ENCODE data around the gene AGBL1. TPM values are rescaled to one million over a fixed set of nuclear protein-coding genes. Genes with fewer than 3 reads are reported as not detected.
A peak's percentile ranks its signal among the peaks of the same experiment; 100 is the strongest.

Gene AGBL1
- total RNA-seq, 1 donor from 2014 or later = not detected

DNA sequence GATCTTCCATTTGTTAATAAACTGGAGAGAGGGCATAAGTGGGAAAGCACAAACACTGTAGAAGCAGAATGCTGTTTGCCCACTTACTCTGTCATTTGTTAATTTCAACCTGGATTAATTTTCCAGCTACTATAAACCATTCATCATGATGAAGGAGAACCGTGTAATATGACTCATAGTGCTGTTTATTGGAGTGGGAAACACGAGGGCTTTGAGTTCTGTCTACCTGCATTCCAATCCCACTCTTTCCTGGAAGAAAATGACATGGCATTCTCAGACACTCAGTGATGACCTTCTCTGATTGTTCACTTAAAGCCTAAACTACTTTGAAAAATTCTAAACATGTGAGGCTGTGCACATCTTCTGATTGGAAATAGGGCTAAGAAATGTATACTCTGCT is 826.7 kb downstream of the AGBL1 start:
- Histone ChIP-seq H3K4me1 (no peaks in the 10 kb centered on the region), H3K27ac (replicated peaks) (no peak overlapping the region), H3K4me3 (no peak overlapping the region), H3K27me3 (ENCODE audit: low read depth) (no peaks in the 10 kb centered on the region), H3K9me3 (replicated peaks) (no peaks in the 10 kb centered on the region), H3K36me3 (no peaks in the 10 kb centered on the region)
- intact Hi-C loops (cut with micrococcal nuclease) = no loop called here
- no peak for DNase-seq
- TF ChIP-seq, protein P1, sequence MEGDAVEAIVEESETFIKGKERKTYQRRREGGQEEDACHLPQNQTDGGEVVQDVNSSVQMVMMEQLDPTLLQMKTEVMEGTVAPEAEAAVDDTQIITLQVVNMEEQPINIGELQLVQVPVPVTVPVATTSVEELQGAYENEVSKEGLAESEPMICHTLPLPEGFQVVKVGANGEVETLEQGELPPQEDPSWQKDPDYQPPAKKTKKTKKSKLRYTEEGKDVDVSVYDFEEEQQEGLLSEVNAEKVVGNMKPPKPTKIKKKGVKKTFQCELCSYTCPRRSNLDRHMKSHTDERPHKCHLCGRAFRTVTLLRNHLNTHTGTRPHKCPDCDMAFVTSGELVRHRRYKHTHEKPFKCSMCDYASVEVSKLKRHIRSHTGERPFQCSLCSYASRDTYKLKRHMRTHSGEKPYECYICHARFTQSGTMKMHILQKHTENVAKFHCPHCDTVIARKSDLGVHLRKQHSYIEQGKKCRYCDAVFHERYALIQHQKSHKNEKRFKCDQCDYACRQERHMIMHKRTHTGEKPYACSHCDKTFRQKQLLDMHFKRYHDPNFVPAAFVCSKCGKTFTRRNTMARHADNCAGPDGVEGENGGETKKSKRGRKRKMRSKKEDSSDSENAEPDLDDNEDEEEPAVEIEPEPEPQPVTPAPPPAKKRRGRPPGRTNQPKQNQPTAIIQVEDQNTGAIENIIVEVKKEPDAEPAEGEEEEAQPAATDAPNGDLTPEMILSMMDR (IDR thresholded peaks at IDR 0.05; ENCODE audit: borderline replicate concordance) = no peak

DNA sequence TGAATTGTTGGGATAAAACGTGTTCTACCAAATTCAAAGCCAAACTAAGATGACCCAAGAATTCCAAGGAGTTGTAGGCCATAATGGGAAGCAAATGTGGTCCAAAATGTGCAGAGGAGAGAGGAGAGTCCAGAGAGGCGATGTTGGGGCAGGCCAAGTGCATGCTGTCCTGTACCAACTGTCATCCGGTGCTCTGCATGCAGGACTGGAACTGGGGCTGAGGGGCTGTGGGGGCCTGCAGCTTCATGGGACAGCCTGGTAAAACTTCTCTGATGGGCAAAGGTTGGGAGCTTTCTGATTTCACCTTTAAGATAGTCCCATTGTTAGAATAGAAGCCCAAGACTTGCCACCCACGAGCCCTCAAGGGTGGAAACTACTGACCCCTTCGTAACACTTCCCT is 831.4 kb downstream of the AGBL1 start:
- H3K27me3 ChIP-seq (ENCODE audit: low read depth) = no peaks in the 10 kb centered on the region
- no peaks in the 10 kb centered on the region for H3K36me3 ChIP-seq
- TF ChIP-seq, protein P1 (IDR thresholded peaks at IDR 0.05; ENCODE audit: borderline replicate concordance) = no peak
- DNase-seq = no peak
- no peak overlapping the region for H3K27ac ChIP-seq (replicated peaks)
- no peaks in the 10 kb centered on the region for H3K9me3 ChIP-seq (replicated peaks)
- peaks cover 5% of the 10 kb centered on the region for H3K4me1 ChIP-seq
- intact Hi-C loops (cut with micrococcal nuclease) = no loop called here
- no peak overlapping the region for H3K4me3 ChIP-seq

DNA sequence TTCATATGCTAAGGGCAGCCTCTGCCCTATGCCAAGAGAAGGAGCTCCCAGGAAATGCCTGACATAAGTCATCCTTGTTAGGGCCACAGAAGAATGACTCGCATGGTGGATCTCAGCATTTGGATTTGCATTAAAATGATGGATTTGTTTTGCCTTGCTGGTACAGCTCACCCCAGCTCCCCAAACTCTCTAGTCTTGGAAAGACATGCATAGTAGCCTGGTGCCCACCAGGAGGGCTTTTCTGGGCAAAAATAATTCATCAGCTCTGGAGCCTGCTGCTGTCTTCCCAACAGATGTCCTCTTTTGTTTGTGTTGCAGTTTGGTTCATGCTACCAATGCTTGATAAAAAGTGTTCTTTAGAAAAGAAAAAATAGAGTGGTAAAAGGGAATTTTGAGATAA is 833.0 kb downstream of the AGBL1 start:
- no peaks in the 10 kb centered on the region for H3K36me3 ChIP-seq
- H3K9me3 ChIP-seq (replicated peaks) = no peaks in the 10 kb centered on the region
- H3K27me3 ChIP-seq (ENCODE audit: low read depth) = no peaks in the 10 kb centered on the region
- TF ChIP-seq, protein P1 (IDR thresholded peaks at IDR 0.05; ENCODE audit: borderline replicate concordance) = no peak
- no peak overlapping the region for H3K4me3 ChIP-seq
- DNase-seq = no peak
- no peak overlapping the region for H3K27ac ChIP-seq (replicated peaks)
- H3K4me1 ChIP-seq = peaks cover 21% of the 10 kb centered on the region
- intact Hi-C loops (cut with micrococcal nuclease) = no loop called here

DNA sequence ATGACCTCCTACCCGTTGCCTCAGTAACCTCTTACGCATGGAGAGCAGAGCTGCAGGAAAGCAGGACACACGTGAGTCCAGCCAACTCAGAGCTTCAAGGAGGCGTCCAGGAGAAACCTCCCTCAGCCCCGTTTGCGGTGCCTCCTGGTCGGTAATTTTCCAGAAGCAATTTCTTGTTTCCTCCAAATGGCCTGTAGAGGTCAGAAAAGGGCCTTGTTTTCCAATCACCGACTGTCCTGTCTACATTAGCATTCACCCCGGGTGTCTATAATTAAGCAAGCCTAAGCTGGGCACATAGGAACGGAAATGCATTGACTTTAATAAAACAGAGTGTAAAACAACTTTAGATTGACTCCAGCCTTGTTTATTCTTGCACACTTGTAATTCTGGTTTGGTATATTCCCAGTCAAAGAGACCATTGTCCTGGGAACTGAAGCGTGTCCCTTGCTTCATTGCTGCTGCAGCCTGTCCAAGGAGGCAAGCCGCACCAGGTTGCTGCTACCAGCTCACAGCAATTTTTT is 836.2 kb downstream of the AGBL1 start:
- Histone ChIP-seq H3K27me3 (ENCODE audit: low read depth) (no peaks in the 10 kb centered on the region), H3K36me3 (no peaks in the 10 kb centered on the region), H3K27ac (replicated peaks) (peak overlapping the region; percentile 74), H3K9me3 (replicated peaks) (no peaks in the 10 kb centered on the region), H3K4me1 (peaks cover 36% of the 10 kb centered on the region), H3K4me3 (no peak overlapping the region)
- TF ChIP-seq, protein P1 (IDR thresholded peaks at IDR 0.05; ENCODE audit: borderline replicate concordance) = peak; percentile 64
- DNase-seq = no peak
- intact Hi-C loops (cut with micrococcal nuclease) = no loop called here

DNA sequence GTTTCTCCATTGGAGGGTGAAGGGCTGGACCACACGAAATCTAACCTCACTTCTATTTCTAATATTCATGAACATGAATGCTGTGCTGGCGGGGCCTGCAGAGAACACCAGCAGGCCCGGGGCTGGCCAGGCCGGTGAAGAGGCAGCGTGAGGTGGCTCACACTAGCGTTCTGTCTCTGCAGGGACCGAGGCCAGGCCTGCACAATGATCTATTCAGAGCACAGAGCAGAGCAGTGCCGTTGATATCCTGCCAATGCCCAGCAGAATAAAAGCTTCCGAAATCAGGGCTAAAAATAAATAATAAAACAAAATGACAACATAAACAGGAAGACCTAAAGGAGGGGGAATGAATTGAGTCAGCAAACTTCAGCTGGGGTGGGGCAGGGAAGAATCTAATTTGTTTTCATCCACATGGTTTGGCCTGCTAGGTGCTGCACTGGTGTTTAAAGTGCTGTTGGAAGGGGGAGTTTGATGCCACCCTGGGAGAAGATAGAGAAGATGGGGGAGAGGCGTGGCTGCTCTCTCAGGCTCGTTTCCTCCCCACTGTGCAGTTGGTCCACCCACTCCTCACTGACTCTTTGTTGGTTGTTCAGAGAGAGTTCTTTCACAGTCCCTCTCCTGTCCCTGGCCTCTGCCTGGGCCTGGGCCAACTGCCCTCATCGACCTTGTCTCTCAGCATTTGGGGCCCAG is 837.1 kb downstream of the AGBL1 start:
- Histone ChIP-seq H3K36me3 (no peaks in the 10 kb centered on the region), H3K4me3 (no peak overlapping the region), H3K27ac (replicated peaks) (peak overlapping the region; percentile 74), H3K9me3 (replicated peaks) (no peaks in the 10 kb centered on the region), H3K27me3 (ENCODE audit: low read depth) (no peaks in the 10 kb centered on the region), H3K4me1 (peaks cover 36% of the 10 kb centered on the region)
- TF ChIP-seq, protein P1 (IDR thresholded peaks at IDR 0.05; ENCODE audit: borderline replicate concordance) = no peak
- DNase-seq = peak; percentile 65
- intact Hi-C loops (cut with micrococcal nuclease) = no loop called here

All from left ventricle myocardium inferior (tissue), 1 donor.